OCI-LY7 (cell line): ENCODE data around the gene NDC1. TPM values are rescaled to one million over a fixed set of nuclear protein-coding genes. Genes with fewer than 3 reads are reported as not detected.

Source experiments
- BruUV-seq: library from RNA; stranded (reverse); fragments of 400-500 nt; replicated peaks from 2 replicates; lab custom pipeline; 2021; lab: Mats Ljungman, UMichigan
- CTCF ChIA-PET: fragments of 300-600 bp; sonication (Branson Sonifier 250); formaldehyde crosslinking; loops from one replicate; lab custom pipeline; 2022; ENCODE audit warnings: antibody characterized with exemption; ENCODE audit not compliant: unreplicated experiment; lab: Charles Lee
- POLR2A ChIA-PET: fragments of 300-600 bp; sonication (Branson Sonifier 250); formaldehyde crosslinking; loops from one replicate; lab custom pipeline; 2022; ENCODE audit warnings: antibody characterized with exemption; lab: Charles Lee
- DNase-seq: peaks from one replicate; pipeline ENCODE4 v3.0.0-alpha.2; 2015; ENCODE audit warnings: low spot score
- H2AFZ ChIP-seq: fragments of 200-600 bp; sonication (generic), shearing (Covaris generic); 2 replicates; pipeline ENCODE4 v1.6.1; 2014; ENCODE audit warnings: mild to moderate bottlenecking, antibody characterized with exemption, low read length, moderate library complexity
- H3K27ac ChIP-seq: fragments of 200-600 bp; sonication (generic); 2 replicates; pipeline ENCODE4 v1.5.1; 2014; ENCODE audit warnings: mixed run types, low read depth, mild to moderate bottlenecking, moderate library complexity, low read length, inconsistent platforms; ENCODE audit not compliant: poor library complexity, severe bottlenecking
- H3K36me3 ChIP-seq: fragments of 200-600 bp; sonication (generic); 2 replicates; pipeline ENCODE4 v1.6.1; 2014; ENCODE audit warnings: mild to moderate bottlenecking, antibody characterized with exemption, low read length, moderate library complexity, mixed read lengths; ENCODE audit not compliant: insufficient read depth
- H3K4me1 ChIP-seq: fragments of 200-600 bp; sonication (generic); 2 replicates; pipeline ENCODE4 v1.5.1; 2014; ENCODE audit warnings: mild to moderate bottlenecking, low read length; ENCODE audit not compliant: insufficient read depth, poor library complexity, severe bottlenecking
- H3K4me2 ChIP-seq: fragments of 200-600 bp; sonication (generic); 2 replicates; pipeline ENCODE4 v1.6.1; 2014; ENCODE audit warnings: mild to moderate bottlenecking, low read length
- H3K4me3 ChIP-seq: fragments of 200-600 bp; sonication (generic); 2 replicates; pipeline ENCODE4 v1.5.1; 2014; ENCODE audit warnings: mild to moderate bottlenecking, low read depth, low read length; ENCODE audit not compliant: poor library complexity, severe bottlenecking
- H3K79me2 ChIP-seq: fragments of 200-600 bp; sonication (generic); 2 replicates; pipeline ENCODE4 v1.6.1; 2016; ENCODE audit warnings: low read depth, mild to moderate bottlenecking, low read length, moderate library complexity, mixed read lengths; ENCODE audit not compliant: insufficient read depth
- H3K9me2 ChIP-seq: fragments of 200-600 bp; sonication (generic); 2 replicates; pipeline ENCODE4 v1.6.1; 2016; ENCODE audit warnings: mild to moderate bottlenecking, low read length, mixed read lengths; ENCODE audit not compliant: insufficient read depth
- H3K9me3 ChIP-seq: fragments of 200-600 bp; sonication (generic); 2 replicates; pipeline ENCODE4 v1.6.1; 2014; ENCODE audit warnings: mild to moderate bottlenecking, mixed run types, low read length, mixed read lengths
- H4K20me1 ChIP-seq: fragments of 200-600 bp; sonication (generic); 2 replicates; pipeline ENCODE4 v1.6.1; 2014; ENCODE audit warnings: mild to moderate bottlenecking, antibody characterized with exemption, low read length, moderate library complexity, mixed read lengths; ENCODE audit not compliant: insufficient read depth
- EZH2phosphoT487 ChIP-seq: fragments of 200-600 bp; sonication (generic); IDR thresholded peaks from 2 replicates; pipeline ENCODE4 v1.6.1; 2018; ENCODE audit warnings: low read depth, borderline replicate concordance, mild to moderate bottlenecking, mixed run types, antibody characterized with exemption, low read length, moderate library complexity, mixed read lengths
- intact Hi-C: fragments of 100-400 bp; cut with micrococcal nuclease; formaldehyde crosslinking; loops from one replicate; pipeline ENCODE4 v1.10.0; 2022; ENCODE audit not compliant: unreplicated experiment
- total RNA-seq, 2 experiments: library from RNA; depleted of rRNA in 1 of 2; stranded (reverse); fragments of >200 nt in 1 of 2; shearing (Covaris generic) in 1 of 2; gene quantifications; 2 replicates each; pipeline ENCODE4 v1.2.3, GENCODE V29; 2014 to 2022
- TF ChIP-seq, protein P1 (sequence below): fragments of 200-600 bp; sonication (generic); conservative IDR thresholded peaks from 2 replicates; pipeline ENCODE4 v1.5.1; 2014; ENCODE audit warnings: mild to moderate bottlenecking, antibody characterized with exemption, low read length, moderate library complexity, mixed read lengths

Gene NDC1
- total RNA-seq, 2 experiments from 2014 or later, result 51.8 to 71.5 TPM

DNA sequence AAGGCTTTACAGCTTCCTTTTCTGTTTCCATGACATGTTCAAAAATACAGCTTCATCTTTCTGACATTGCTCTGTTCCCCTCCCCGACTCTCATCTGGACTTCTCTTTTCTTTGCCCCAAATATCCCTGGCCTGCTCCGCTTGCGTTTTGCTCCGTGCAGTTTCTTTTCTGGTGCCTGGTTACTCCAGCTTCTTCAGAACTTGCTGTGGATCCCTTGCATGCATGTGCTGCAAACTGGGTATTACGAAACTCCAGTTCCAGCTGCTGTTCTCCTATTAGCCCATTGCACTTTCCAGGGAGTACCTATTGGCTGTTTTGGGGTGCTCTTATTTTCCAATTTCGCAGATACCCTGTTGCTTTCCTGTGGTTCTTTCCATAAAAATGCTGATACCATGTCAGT lies 9.9 kb upstream of the NDC1 start:
- Histone ChIP-seq H3K4me3 (no peak overlapping the region), H3K4me1 (no peaks in the 10 kb centered on the region), H3K36me3 (no peaks in the 10 kb centered on the region), H4K20me1 (no peaks in the 10 kb centered on the region), H3K27ac (no peak overlapping the region), H3K9me3 (no peaks in the 10 kb centered on the region), H3K4me2 (no peak overlapping the region), H3K79me2 (no peaks in the 10 kb centered on the region), H2AFZ (no peak overlapping the region), H3K9me2 (no peaks in the 10 kb centered on the region)
- no peak for DNase-seq
- CTCF ChIA-PET, result interaction anchor here (0.5 kb wide), 1 partner anchor 761 kb away, joined by 4 read pairs; no protein-coding TSS in a partner anchor
- TF ChIP-seq EZH2phosphoT487, result no peak
- TF ChIP-seq, protein P1, sequence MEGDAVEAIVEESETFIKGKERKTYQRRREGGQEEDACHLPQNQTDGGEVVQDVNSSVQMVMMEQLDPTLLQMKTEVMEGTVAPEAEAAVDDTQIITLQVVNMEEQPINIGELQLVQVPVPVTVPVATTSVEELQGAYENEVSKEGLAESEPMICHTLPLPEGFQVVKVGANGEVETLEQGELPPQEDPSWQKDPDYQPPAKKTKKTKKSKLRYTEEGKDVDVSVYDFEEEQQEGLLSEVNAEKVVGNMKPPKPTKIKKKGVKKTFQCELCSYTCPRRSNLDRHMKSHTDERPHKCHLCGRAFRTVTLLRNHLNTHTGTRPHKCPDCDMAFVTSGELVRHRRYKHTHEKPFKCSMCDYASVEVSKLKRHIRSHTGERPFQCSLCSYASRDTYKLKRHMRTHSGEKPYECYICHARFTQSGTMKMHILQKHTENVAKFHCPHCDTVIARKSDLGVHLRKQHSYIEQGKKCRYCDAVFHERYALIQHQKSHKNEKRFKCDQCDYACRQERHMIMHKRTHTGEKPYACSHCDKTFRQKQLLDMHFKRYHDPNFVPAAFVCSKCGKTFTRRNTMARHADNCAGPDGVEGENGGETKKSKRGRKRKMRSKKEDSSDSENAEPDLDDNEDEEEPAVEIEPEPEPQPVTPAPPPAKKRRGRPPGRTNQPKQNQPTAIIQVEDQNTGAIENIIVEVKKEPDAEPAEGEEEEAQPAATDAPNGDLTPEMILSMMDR, result no peak
- POLR2A ChIA-PET, result interaction anchor here (0.6 kb wide), 1 partner anchor 1527 kb away, joined by 3 read pairs; no protein-coding TSS in a partner anchor
- intact Hi-C loops, result no loop called here
- no TSS peak for BruUV-seq

DNA sequence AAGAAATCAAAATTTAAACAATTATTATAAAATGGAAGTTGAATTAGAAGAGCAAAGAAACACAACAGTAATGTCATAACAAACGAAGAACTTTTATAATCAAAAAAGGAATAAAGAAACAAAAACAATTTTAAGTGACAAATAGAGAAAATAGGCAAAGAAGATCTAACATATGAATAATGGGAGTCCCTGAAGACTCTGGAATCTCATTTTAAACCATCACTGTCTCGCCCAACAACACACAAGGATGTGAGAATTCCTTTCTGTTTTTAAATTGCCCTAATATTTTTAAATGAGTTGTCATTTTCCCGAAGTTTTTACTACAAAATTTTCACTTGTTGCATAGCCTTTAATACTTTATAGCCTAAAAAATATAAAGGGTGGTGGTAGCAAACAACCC lies 4.3 kb upstream of the NDC1 start:
- H3K9me2 ChIP-seq, result no peaks in the 10 kb centered on the region
- peaks cover 6% of the 10 kb centered on the region for H3K4me1 ChIP-seq
- peaks cover 7% of the 10 kb centered on the region for H3K79me2 ChIP-seq
- H3K36me3 ChIP-seq, result peaks cover 4% of the 10 kb centered on the region; the same call in 1 of the 2 replicates
- TF ChIP-seq, protein P1, result no peak
- no peak for TF ChIP-seq EZH2phosphoT487
- no TSS peak for BruUV-seq
- intact Hi-C loops, result no loop called here
- H2AFZ ChIP-seq, result no peak overlapping the region
- H4K20me1 ChIP-seq, result no peaks in the 10 kb centered on the region
- no peak overlapping the region for H3K4me2 ChIP-seq
- DNase-seq, result no peak
- H3K27ac ChIP-seq, result no peak overlapping the region
- POLR2A ChIA-PET, result no interaction called here
- peaks cover 5% of the 10 kb centered on the region; the same call in 1 of the 2 replicates for H3K9me3 ChIP-seq
- CTCF ChIA-PET, result no interaction called here
- no peak overlapping the region for H3K4me3 ChIP-seq

DNA sequence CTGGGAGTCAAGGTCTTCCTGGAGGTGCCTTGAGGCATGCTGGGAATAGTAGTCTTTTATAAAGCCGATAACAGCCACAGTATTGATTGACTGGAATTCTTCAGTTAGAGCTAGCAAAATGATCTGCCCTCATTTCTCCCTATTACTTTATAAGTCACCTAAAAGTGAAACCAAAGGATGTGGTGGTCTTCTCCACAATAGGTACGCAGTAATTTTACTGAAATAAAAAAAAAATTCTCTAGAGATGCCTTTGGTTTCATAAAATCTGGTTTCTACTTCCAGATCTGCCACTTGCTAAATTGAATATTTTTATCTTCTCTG lies 518 bp upstream of the NDC1 start:
- peak overlapping the region; percentile 95 for H2AFZ ChIP-seq
- intact Hi-C loops, result loop anchor here (1.0 to 10.0 kb wide), 3 partner anchors 108 to 1784 kb away; partner anchors contain the start of genes BTF3L4, LRRC42, TCEANC2 and TMEM59
- H3K36me3 ChIP-seq, result peaks cover 30% of the 10 kb centered on the region
- ChIA-PET CTCF (no interaction called here), POLR2A (interaction anchor here (1.0 kb wide), 1 partner anchor 22 kb away, joined by 3 read pairs; no protein-coding TSS in a partner anchor)
- H4K20me1 ChIP-seq, result peaks cover 17% of the 10 kb centered on the region
- H3K4me3 ChIP-seq, result peak overlapping the region; percentile 83
- peaks cover 14% of the 10 kb centered on the region; the same call in 1 of the 2 replicates for H3K9me3 ChIP-seq
- peaks cover 31% of the 10 kb centered on the region for H3K4me1 ChIP-seq
- H3K79me2 ChIP-seq, result peaks cover 44% of the 10 kb centered on the region
- no peak for DNase-seq
- peak overlapping the region; percentile 83 for H3K27ac ChIP-seq
- BruUV-seq, result no TSS peak
- H3K4me2 ChIP-seq, result peak overlapping the region; percentile 89
- TF ChIP-seq, protein P1, result no peak
- TF ChIP-seq EZH2phosphoT487, result no peak
- H3K9me2 ChIP-seq, result no peaks in the 10 kb centered on the region
